GM21825 (cell line): ENCODE data around the gene NPPA.
"Not testable (repeated sequence)": the region's sequence is repeated elsewhere in the genome, so short reads cannot be mapped to it uniquely, and the experiment has no call there.

Source experiments
- ATAC-seq: cut with Tn5 transposase; IDR thresholded peaks from one replicate; pipeline ENCODE4 v1.9.1; 2021; ENCODE audit warnings: mild to moderate bottlenecking, moderate library complexity; ENCODE audit not compliant: unreplicated experiment

Gene NPPA

DNA sequence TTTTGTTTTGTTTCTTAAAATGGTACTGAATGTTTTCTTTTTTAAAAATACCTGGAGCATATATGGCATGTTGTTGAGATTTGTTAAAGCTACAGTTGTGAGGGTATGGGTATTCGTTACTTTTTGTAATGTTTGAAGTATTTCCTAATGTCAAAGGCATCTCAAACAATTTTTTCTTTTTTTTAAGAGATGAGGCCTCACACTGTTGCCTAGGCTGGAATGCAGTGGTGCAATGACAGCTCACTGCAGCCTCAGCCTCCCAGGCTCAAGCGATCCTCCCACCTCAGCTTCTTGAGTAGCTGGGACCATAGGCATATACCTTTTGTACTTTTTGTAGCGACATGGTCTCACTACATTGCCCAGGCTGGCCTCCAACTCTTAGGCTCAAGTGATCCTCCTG is 25.5 kb downstream of the NPPA start:
- ATAC-seq: no peak

DNA sequence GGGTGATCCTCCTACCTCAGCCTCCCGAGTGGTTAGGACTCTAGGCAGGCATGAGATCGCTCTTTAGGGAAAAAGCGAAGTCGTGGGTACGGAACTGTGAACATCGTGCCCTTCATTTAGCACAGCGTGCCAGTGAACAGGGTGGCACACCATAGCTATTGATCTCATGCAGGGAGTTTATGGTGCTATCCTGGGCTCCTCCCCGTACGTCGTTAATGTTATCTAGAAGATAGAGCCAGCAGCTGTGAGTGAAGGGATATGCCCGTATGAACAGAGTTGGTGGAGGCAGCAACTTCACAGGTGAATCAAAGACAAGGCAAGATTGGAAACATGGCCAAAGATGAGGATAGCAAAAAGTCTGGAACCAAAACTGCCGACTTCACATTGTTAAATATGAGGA is 30.4 kb downstream of the NPPA start:
- no peak for ATAC-seq

DNA sequence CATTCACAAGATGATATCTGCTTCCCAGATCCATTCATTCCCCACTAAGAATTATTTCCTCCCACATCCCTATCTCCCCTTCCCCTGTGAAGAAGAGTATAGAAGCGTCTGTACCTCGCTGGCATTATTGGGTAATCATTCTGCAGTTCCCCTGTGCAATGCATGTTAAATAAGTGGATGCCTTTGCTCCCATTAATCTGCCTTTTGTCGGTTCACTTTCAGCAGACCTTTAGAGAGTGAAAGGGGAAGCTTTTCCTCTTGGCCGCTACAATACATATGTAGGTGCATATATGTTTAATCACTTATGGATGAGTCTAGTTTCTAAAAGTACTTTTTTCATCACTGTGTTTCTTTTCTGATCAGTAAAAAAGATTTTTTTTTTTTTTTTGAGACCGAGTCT is 34.6 kb downstream of the NPPA start:
- no peak for ATAC-seq

DNA sequence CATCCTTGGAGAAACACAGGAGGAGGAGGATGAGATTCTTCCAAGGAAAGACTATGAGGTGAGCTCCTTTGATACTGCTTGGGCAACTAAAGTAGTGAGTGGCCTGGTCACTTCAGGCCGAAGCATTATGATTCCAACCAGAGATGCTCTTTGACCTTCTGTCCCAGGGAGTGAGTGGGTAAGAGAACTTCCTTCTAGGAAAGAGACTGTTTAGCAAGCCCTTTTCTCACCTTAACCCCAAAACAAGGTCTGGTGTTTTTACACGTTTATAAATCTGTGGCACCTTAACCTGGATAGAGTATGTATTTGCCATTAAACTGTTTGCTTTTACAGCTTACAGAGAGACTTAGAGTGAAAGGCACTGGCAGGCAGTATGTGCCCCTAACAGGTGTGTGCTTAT is 40.5 kb downstream of the NPPA start:
- ATAC-seq: no peak

DNA sequence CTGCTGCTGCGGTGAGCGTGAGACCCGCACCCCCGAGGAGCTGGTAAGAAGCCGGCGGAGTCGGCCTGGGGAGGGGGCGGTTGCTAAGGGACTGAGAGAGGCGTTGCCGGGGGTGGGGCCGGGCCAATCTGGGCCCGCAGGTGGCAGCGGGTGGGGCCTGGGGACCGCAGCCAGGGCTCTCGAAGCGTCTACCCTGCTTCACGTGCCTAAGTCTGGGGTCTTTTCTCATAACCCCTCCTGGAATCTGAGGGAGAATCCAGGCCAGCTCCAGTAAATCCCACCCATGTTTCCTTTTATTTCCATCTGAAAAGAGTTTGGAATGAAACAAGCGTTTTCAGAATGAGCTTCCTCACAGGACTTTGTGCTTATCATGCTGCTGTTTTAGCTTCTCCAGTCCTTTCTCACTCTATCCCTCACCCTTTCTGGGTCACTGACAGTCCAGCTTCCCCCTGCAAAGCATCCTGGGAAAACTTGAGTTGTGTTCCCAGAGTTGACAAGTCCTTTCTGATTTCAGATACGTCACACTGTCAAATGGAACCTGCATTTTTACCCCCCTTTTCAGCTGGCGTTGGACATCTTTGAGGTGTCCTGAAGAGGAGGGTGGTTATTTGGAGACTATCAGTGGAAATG is 41.2 kb downstream of the NPPA start:
- peak; percentile 33 for ATAC-seq

DNA sequence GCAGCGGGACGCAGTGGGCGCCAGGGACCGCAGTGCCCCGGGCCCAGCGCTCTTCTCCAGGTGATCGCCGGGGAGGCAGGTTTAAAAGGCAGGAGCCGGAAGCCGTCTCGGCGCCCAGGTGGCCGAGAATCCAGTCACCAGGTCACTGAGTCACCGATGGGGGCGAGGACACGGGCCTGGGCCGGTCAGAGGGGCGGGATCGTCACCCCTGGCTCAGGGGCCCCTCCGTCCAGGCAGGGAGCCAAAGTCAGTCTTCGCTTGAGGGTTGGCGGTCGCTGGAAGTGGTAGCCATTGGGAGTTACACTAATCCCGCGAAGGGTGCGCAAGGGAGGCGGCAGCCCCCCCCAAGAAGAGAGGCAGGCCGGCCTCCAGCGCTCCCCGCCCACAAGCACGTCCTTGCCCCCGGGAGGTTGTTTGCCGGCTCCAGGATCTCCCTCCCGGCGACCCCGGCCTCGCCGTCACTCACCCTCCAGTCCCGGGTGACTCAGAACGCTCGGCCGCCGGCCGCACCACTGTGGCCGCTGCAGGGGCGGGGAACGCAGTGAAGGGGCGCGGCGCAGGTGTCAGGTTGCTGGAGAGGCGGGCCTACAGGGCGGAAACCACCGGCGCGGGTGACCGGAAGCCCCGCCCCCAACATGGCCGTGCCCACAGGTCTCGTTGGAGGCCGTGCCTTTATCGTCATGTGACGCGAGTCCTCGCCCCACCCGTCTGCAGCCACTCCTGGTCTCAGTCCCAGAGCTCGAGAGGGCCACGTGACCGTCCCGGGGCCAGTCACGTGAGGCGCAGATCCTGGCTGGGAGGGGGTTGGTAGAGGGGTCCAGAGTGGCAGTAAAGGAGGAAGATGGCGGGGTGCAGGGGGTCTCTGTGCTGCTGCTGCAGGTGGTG is 41.9 kb downstream of the NPPA start, which contains the start of the genes CLCN6 and MTHFR:
CLCN6 (plus strand) TSS at position 770 of the 885 bp plus-strand sequence; CDS start at position 842, 72 bp downstream.
MTHFR (minus strand) TSS at position 543 of the 885 bp plus-strand sequence. CDS start 2,848 bp downstream, outside the sequence.
- peak; percentile 74 for ATAC-seq

DNA sequence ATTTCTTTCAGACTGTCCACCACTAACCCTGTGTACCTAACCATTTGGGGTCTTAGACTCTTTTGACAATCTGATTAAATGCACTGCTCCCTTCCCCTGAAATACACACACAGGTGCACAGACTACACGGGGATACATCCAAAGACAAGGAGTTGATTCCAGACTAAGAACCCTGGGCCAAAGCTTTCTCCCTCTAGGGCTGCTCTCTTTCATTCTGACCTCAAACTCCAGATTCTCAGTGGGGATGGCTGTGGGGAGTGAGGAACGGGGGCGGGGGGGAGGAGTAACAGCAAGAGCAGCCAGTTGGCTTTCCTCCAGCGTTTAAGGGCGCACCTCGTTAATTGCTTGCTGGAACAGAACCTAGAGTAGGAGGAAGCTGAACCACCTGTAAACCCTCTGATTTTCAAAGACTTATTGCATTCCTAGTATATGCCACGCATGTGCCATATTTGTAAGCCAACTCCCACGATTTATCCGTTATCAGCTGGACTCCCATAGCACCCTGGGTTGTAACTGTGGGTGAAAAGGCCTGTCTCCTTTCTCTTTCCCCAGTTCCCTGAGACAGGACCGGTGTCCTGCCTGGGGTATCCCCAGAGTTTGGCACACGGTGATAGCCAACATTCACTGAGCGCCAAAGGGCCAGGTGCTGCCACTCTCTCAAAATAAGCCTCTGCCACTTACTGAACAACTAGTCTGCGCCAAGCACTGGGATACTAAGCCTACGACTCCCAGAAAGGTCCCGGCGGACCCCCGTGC is 42.7 kb downstream of the NPPA start:
- no peak for ATAC-seq

DNA sequence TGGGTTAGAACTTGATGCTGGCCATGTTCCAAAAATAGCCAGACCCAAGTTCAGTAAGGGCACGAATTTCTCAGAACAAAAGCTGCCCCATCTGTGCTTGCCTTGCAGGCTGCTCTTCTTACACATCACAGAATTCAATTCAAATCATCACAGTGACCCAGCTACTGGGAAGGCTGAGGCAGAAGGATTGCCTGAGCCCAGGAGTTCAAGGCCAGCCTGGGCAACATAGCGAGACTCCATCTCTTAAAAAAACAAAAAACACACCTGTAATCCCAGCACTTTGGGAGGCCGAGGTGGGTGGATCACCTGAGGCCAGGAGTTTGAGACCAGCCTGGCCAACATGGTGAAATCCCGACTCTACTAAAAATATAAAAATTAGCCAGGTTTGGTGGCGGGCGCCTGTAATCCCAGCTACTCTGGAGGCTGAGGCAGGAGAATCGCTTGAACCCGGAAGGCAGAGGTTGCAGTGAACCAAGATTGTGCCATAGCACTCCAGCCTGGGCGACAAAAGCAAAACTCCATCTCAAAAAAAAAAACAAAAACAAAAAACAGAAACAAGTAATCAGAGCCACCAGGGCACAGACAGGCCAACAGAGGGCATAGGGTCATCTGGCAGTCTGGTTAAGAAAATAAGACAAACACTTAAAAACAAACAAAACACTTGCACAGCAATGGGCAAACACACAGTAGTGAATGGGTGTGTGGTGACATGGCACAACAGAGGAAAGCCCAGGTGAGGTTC is 43.5 kb downstream of the NPPA start:
- not testable (repeated sequence) for ATAC-seq

DNA sequence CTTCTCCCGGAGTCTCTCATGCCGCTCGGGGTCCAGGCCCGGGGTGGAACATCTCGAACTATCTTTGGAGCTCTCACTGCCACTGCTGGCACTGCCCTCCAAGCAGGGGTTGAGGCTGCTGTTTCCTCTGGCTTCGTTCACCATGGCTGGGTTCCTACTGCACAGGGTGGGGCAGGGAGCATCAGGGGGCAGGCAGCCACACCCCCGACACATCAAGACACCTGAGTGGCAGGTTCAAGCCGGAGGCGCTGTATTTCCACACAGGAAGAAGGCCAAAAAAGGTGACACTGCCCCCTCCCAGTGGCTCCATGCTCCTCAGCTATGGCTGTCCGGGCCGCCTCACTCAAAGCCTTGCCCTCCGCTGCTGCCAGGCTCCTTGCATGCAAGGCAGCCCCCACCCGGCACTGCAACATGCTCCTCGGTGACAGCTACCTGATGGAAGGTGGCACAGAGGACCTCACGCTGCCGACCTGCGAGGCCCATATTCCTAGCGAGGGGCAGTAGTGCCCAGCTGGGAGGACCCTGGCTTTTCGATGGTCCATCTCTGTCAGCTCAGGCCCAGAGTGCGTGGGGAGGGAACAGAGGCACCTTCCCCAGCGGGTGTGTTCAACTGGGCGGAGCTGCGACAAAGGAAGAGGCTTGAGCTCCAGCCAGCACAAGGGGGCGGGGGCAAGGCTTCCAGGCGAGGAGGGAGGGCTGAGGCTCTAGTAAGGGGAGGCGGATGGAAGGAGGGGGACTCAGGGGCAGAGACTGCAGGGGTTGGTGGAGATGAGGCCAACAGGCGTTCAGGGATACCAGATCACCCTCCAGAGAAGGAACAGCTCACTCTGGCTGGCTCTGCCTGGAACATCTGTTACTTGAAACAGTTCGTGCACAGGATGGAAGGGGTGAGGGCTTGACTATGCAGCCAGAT is 44.4 kb downstream of the NPPA start:
- ATAC-seq: peak; percentile 27

DNA sequence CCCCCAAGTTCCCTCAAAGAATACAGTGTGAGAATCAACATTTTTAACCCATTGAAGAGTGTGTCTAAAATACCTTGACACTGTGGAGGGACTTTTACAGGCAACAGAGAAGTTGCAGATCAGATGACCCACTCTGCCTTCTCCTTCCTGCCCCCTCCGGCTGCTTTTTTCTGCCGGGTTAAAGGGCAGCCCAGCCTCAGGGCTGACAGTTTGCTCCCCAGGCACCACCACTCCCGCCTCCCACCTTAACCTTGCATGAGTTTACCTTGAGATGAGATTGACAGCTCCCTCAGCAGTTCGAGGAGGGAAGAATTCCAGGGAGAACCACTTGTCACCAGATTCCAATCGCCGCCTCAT is 45.0 kb downstream of the NPPA start:
- no peak for ATAC-seq

DNA sequence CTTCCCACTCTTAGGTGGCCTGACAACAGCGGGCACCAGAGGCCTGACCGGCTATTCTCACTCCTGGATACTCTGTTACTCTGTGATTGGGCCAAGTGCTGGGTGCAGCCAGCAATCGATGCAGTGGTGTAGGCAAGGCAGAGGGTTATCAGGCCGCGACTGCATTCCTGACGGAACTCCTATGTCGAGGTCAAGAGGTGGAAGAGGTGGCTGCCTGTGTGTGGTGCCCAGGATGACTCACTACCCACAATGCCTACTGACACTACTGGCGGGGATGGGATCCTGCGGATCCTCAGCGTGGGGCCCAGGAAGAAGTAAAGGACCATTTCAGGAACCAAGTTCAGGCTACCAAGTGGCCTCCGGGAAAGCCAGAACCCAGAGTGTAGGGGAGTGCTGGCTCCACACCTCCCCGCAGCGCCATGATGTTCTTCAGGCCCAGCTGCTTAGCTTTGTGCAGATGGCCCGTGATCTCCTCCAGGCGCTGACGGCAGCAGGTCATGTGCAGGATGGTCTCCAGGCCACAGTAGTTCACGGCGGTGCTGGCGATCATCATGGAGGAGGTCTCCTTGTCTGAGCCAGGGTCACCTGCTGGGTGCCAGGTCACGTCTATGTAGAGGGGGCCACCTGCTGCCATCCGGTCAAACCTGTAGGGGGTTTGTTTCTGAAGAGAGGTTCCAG is 46.7 kb downstream of the NPPA start:
- ATAC-seq: no peak

DNA sequence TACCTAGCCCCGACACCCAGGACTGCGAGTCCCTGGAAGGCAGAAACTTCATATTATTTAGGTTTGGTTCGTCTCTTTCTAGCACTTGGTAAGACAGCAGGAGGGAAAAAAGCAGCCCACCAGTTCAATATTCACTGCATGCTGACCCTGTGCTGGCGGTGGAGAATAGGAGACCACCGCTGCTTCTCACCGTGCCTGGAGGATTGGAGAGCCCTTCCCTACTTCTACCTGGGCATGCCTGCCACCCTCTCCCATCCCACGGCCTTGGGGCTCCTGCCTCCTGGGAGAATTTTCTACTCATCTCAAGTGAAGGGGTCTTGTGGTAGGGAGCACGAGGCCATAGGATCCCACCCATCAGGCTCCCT is 47.2 kb downstream of the NPPA start:
- ATAC-seq: no peak

DNA sequence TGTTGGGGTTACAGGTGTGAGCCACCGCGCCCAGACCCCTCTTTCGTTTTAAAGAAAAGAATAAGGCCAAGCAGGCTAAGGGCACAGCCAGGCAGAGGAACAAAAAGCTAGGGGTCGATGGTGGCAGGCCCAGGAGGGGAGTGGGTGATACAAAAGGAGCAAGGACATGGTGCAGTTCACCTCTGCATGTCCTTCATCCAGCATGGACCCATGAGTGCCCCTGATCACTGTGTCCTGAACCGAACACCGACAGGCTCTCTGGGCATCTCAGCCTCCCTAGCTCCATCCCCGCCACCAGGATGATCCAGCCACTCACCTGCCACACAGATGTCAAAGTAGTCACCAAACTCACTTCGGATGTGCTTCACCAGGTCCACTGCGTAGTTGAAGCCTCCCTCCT is 47.7 kb downstream of the NPPA start:
- no peak for ATAC-seq

DNA sequence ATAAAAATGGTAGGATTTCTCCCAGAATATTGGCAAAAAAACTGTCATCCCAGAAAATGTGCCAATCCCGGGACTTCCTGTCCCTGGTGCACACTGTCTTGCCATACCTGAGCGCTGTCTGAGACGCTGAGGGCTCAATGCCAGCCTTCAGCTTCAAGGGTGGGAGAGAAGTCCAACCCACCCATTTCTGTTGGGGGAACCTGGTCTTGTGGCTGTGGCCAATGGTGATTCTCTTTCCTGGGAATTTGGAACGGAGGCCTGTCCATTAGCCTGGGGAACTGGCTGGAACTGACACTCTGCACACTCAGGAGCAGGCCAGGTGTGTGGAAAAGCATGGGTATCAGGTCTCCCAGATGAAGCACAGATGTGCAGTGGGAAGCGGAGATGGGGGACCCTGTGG is 48.5 kb downstream of the NPPA start:
- ATAC-seq: no peak

DNA sequence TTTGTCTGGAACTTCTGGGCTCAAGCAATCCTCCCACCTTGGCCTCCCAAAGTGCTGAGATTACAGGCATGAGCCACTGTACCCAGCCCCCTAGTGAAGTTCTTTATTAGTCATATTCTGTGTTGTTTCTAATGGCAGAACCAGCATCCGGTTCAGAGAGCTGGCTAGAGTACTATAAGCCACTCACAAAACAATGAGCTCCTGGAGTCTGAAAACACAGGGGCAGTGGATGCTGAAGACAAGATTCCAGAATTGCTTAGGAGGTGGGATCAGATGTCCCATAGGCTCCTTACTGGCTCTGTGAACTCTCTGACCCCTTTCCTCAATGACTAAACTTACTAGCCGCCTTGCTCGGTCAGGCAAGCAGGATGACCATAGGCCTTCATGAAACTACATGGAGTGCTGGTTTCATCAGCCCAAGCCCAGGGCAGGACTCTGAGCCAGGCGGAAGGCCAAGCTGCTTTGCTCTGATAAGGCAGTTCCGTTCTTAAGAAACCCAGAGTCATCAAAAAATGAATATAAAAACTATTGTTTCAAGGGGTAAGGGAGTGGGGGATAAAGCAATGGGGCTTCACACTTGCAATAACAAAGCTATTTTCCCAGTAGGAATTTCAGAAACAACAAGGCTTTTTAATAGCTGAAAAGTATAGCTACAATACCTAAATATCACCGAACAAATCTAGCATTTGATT is 49.9 kb downstream of the NPPA start:
- ATAC-seq: no peak

DNA sequence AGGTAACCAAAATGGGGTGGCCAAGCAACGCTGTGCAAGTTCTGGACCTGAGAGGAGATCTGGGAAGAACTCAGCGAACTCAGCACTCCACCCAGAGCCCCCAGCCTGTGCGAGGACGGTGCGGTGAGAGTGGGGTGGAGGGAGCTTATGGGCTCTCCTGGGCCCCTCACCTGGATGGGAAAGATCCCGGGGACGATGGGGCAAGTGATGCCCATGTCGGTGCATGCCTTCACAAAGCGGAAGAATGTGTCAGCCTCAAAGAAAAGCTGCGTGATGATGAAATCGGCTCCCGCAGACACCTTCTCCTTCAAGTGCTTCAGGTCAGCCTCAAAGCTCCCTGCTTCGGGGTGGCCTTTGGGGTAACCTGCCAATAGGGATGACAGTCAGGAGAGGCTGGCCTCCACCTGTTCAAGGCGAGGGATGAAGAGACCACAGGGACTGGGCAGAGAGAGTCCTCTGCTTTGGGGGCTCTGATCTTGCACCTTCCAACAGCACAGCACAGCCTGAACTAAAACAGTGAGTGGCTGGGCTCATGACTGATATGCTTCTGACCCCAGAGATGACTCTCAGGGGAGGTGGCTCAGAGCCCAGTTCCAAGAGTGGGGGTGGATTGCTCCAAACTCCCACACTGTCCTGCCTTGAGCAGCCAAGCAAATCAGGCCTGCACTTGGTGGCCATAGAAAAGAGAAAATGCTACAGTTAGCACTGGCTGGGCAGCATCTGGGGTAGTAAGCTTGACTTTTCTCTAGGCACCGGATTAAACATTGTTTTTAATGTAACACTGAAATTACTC is 51.4 kb downstream of the NPPA start:
- ATAC-seq: no peak
